ENCODE measurements around the gene OR6F1. TPM values are rescaled to one million over a fixed set of nuclear protein-coding genes. Genes with fewer than 3 reads are reported as not detected.

OR6F1 gene
- total RNA-seq, 1 donor from 2014 or later: not detected

- no peak for TF ChIP-seq CTCF (IDR thresholded peaks at IDR 0.05; ENCODE audit: unreplicated experiment)
- no peak for DNase-seq (ENCODE audit: low spot score in 2 of 2, unreplicated experiment in 2 of 2)
- Mint-ChIP-seq H3K27me3 (ENCODE audit: low read depth) (no peaks in the 10 kb centered on the region), H3K4me3 (no peak overlapping the region), H3K27ac (no peak overlapping the region), H3K36me3 (no peaks in the 10 kb centered on the region), H3K9me3 (peaks cover 5% of the 10 kb centered on the region), H3K4me1 (no peaks in the 10 kb centered on the region)
These were observed 47.2 kb downstream of the OR6F1 start for GRCh38 chr1:247669225-247669624.

Other genes with a start within 250 kb of the OR6F1 start
- gene OR2C3, start 180.2 kb downstream of the OR6F1 start, total RNA-seq: not detected in 3 replicates
- gene GCSAML, start 167.5 kb downstream of the OR6F1 start, total RNA-seq: not detected in 3 replicates
- not detected in 3 replicates for gene OR2G2, start 128.3 kb downstream of the OR6F1 start, total RNA-seq
- gene OR2G3, start 111.1 kb downstream of the OR6F1 start, total RNA-seq: not detected in 3 replicates
- not detected in 3 replicates for gene OR13G1, start 36.9 kb downstream of the OR6F1 start, total RNA-seq
- gene OR14K1, start 22.0 kb upstream of the OR6F1 start, total RNA-seq: not detected in 3 replicates
- gene OR14A2, start 31.5 kb upstream of the OR6F1 start, total RNA-seq: not detected in 3 replicates
- gene OR1C1, start 43.9 kb upstream of the OR6F1 start, total RNA-seq: not detected in 3 replicates
- not detected in 3 replicates for gene OR14A16, start 107.5 kb upstream of the OR6F1 start, total RNA-seq
- not detected in 3 replicates for gene OR11L1, start 125.2 kb upstream of the OR6F1 start, total RNA-seq
- 0.91 to 1.2 TPM (median 1.1 TPM) in 3 replicates for gene TRIM58, start 140.5 kb upstream of the OR6F1 start, total RNA-seq
- 0.32 to 0.63 TPM (median 0.55 TPM) in 3 replicates for gene OR2W3, start 178.9 kb upstream of the OR6F1 start, total RNA-seq
- gene OR2T8, start 203.6 kb upstream of the OR6F1 start, total RNA-seq: not detected in 3 replicates
- gene OR2AJ1, start 208.2 kb upstream of the OR6F1 start, total RNA-seq: 0.13 TPM in 1 of 3 replicates, not detected in the others
- not detected in 3 replicates for gene OR2L8, start 232.2 kb upstream of the OR6F1 start, total RNA-seq
- gene OR2AK2, start 248.6 kb upstream of the OR6F1 start, total RNA-seq: not detected in 3 replicates